Measurements from ENCODE around the gene ANKRD26. TPM values are rescaled to one million over a fixed set of nuclear protein-coding genes. Genes with fewer than 3 reads are reported as not detected.

Gene ANKRD26
- total and polyA plus RNA-seq, 2 of the 13 experiments (the other 11 are each of a cell fraction or from before 2014, with no cell fraction given) = 1.5 to 9.6 TPM

DNA sequence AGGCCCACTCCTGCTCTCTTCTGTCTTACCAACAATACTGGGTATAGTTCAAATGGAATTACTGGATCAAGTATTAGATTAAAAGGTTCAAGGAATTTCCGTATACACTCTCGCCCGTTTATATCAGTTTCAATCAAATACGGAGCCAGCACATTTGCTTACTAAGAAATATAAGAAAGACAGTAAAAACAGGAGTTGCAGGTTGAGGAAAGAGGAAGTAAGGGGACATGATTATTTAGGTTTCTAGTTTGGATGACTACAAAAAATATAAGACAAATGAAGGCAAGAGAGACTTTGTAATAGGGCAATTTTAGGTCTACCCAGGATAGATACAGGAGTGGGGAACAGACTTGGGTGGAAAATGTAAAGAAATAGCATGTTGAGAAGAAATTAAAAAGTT is 129.6 kb downstream of the ANKRD26 start:
- Histone ChIP-seq H3K4me3 (replicated peaks in 1 of 3; ENCODE audit: insufficient read depth in 1 of 3, low read depth in 2 of 3, low read length in 3 of 3) (no peak overlapping the region), H3K27me3 (ENCODE audit: control insufficient read depth in 1 of 2, insufficient read depth in 2 of 2, low read length in 2 of 2) (no peaks in the 10 kb centered on the region), H3K27ac (ENCODE audit: extremely low read length, insufficient read depth, low read length) (no peak overlapping the region), H3K4me2 (ENCODE audit: low read depth, low read length) (no peak overlapping the region), H3K79me2 (ENCODE audit: insufficient read depth, low read length) (no peaks in the 10 kb centered on the region), H4K20me1 (ENCODE audit: insufficient read depth, low read length) (no peaks in the 10 kb centered on the region), H3K9me3 (ENCODE audit: low read length) (no peaks in the 10 kb centered on the region), H3K36me3 (replicated peaks in 1 of 2; ENCODE audit: control insufficient read depth in 1 of 2, insufficient read depth in 2 of 2, low read length in 2 of 2) (no peaks in the 10 kb centered on the region), H2AFZ (ENCODE audit: low read length) (no peak overlapping the region), H3K4me1 (ENCODE audit: insufficient read depth, low read length) (no peaks in the 10 kb centered on the region), H3K9ac (ENCODE audit: insufficient read depth, low read depth, low read length) (no peak overlapping the region)
- 99% methylated on average over 4 of the region's 4 CpGs for WGBS (ENCODE audit: low lambda C conversion rate)
- in situ Hi-C loops (cut with HindIII; ENCODE audit: extremely low pct_ligation_motif_present, low pct_unique_long_range_greater_than_20kb) = no loop called here
- BruUV-seq (replicated peaks) = no TSS peak
- ChIA-PET POLR2A (no interaction called here), CTCF (ENCODE audit: low intra/inter-chr PET ratio, low total read pairs) (no interaction called here)
- ATAC-seq (no peak), FAIRE-seq (no peak), DNase-seq (ENCODE audit: low spot score) (no peak)
- intact Hi-C loops (cut with micrococcal nuclease; ENCODE audit: unreplicated experiment) = no loop called here
- TF ChIP-seq ZNF496 (CRISPR knock-in tag; IDR thresholded peaks at IDR 0.05; ENCODE audit: insufficient replicate concordance) (no peak), RBAK (CRISPR knock-in tag; IDR thresholded peaks at IDR 0.05) (no peak), RXRB (CRISPR knock-in tag; IDR thresholded peaks at IDR 0.05; ENCODE audit: borderline replicate concordance) (no peak), ZNF484 (CRISPR knock-in tag; IDR thresholded peaks at IDR 0.05; ENCODE audit: borderline replicate concordance, low read depth) (no peak), HOXA3 (CRISPR knock-in tag; IDR thresholded peaks at IDR 0.05) (no peak), ZBTB7B (CRISPR knock-in tag; IDR thresholded peaks at IDR 0.05) (no peak), ASH2L (IDR thresholded peaks at IDR 0.05; ENCODE audit: insufficient read length, low read depth, low read length) (no peak), MAZ (IDR thresholded peaks at IDR 0.05; ENCODE audit: borderline replicate concordance, low read depth, low read length) (no peak), MAZ (CRISPR knock-in tag; IDR thresholded peaks at IDR 0.05; ENCODE audit: low read depth) (no peak), KLF13 (CRISPR knock-in tag; IDR thresholded peaks at IDR 0.05) (no peak), BHLHE40 (IDR thresholded peaks at IDR 0.05; ENCODE audit: low read length) (no peak), GZF1 (CRISPR knock-in tag; IDR thresholded peaks at IDR 0.05) (no peak)
- TF ChIP-seq, protein P1, sequence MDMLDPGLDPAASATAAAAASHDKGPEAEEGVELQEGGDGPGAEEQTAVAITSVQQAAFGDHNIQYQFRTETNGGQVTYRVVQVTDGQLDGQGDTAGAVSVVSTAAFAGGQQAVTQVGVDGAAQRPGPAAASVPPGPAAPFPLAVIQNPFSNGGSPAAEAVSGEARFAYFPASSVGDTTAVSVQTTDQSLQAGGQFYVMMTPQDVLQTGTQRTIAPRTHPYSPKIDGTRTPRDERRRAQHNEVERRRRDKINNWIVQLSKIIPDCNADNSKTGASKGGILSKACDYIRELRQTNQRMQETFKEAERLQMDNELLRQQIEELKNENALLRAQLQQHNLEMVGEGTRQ (IDR thresholded peaks at IDR 0.05; ENCODE audit: low read depth, low read length) = no peak
- TF ChIP-seq, protein P1 (CRISPR knock-in tag; IDR thresholded peaks at IDR 0.05; ENCODE audit: borderline replicate concordance) = no peak
